GM13976 (cell line): ENCODE measurements around the gene HPSE2.

Experiments used
- DNase-seq: peaks from one replicate; pipeline ENCODE4 v3.0.0; 2012; ENCODE audit warnings: low spot score
- in situ Hi-C: fragments of 300-500 bp; cut with MboI; formaldehyde crosslinking; loops from one replicate; pipeline ENCODE4 v1.12.0; 2022; ENCODE audit warnings: low sequenced_read_pairs, mixed read lengths, inconsistent platforms; ENCODE audit not compliant: unreplicated experiment
- TF ChIP-seq, protein P1 (sequence below): IDR thresholded peaks from 2 replicates; pipeline ENCODE4 v1.5.1; 2012; ENCODE audit warnings: borderline replicate concordance, mild to moderate bottlenecking; ENCODE audit not compliant: insufficient read depth; ENCODE audit errors: extremely low read depth, missing control alignments, control extremely low read depth

Gene HPSE2

DNA sequence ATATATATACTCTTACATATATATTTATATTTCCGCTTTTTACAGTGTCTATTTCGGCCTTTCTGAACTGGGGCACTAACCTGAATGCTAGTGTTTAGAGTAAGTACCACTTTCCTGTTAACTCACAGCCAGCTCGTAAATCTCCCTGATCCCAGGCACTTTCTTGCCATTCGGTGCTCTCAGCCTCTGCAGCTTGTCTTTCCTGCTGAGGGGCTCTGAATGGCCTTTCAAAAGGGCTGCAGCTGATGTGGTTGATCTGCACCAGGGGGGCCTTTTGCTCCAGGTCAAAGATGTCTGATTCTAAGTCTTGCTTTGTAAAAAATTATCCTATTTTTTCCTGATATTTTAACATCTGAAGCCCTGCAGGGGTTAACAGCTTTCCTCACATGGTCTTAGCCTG lies 763.5 kb downstream of the HPSE2 start:
- in situ Hi-C loops = loop anchor here (25.0 kb wide), 2 partner anchors 565 to 765 kb away; partner anchors contain the start of gene HPSE2

DNA sequence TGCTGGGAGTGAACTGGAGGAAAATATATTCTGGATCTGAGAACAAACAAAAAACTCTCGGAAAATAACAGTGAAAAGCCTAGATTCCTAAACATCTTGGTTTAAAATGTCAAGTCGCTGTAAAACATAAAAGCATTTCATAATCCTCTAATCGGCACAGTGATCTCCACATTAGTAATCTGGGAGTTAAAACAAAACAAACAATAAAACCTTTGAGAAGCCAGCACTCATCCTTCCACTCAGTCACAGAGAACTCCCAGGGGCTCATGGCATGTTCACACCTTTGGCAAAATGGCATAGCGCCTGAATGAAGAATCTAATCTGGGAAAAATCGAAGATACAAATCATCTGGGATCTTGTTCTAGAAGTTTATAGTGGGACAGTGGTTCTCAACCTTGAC lies 764.8 kb downstream of the HPSE2 start:
- TF ChIP-seq, protein P1, sequence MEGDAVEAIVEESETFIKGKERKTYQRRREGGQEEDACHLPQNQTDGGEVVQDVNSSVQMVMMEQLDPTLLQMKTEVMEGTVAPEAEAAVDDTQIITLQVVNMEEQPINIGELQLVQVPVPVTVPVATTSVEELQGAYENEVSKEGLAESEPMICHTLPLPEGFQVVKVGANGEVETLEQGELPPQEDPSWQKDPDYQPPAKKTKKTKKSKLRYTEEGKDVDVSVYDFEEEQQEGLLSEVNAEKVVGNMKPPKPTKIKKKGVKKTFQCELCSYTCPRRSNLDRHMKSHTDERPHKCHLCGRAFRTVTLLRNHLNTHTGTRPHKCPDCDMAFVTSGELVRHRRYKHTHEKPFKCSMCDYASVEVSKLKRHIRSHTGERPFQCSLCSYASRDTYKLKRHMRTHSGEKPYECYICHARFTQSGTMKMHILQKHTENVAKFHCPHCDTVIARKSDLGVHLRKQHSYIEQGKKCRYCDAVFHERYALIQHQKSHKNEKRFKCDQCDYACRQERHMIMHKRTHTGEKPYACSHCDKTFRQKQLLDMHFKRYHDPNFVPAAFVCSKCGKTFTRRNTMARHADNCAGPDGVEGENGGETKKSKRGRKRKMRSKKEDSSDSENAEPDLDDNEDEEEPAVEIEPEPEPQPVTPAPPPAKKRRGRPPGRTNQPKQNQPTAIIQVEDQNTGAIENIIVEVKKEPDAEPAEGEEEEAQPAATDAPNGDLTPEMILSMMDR = no peak
- DNase-seq = no peak
- in situ Hi-C loops = loop anchor here (25.0 kb wide), 2 partner anchors 566 to 766 kb away; partner anchors contain the start of gene HPSE2

More for the DNA sequence above, 763.5 kb downstream of the HPSE2 start:
- no peak for DNase-seq
- TF ChIP-seq, protein P1 = no peak

DNA sequence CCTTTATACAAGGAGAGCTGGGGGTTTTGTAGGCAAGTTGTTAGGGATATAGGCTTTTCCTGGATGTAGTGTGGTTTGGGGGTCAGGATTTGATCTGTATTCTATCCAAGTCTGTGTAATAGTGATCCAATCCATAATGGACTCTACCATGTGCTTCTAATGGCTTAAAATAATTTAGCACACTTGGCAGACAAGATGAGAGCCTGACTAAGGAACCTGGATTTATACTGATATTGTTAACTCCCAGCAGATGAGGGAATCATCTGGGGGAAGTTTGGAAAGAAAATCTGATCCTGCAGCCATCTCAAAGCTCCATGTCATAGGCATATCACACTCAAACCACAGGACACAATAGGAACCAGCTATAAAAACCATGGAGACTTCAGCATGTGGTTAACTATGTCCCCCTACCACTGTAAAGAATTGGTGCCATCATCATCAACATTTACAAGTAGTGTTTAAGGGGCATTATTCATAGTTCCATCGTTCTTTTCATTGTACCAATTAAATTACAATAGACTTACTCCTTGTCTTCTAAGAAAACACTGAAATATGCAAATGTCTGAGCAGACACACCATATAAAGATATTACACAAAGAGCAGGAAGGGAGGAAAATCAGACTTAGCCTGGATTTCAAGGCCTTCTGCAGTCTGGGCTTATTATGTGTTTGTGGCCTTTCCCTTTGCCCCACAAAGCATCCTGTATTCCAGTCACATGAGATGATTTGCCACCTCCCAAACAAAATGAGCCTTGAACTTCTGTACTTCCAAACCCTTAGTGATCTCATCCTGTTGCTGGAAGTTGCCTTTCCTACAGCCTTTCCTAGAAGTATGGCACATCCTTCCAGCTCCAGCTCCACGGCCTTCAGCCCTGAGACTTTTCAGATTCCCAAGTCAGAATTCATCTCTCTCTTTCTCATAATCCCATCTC lies 766.4 kb downstream of the HPSE2 start:
- DNase-seq = no peak
- TF ChIP-seq, protein P1 = no peak
- in situ Hi-C loops = loop anchor here (5.0 to 25.0 kb wide), 3 partner anchors 193 to 768 kb away; partner anchors contain the start of gene HPSE2

DNA sequence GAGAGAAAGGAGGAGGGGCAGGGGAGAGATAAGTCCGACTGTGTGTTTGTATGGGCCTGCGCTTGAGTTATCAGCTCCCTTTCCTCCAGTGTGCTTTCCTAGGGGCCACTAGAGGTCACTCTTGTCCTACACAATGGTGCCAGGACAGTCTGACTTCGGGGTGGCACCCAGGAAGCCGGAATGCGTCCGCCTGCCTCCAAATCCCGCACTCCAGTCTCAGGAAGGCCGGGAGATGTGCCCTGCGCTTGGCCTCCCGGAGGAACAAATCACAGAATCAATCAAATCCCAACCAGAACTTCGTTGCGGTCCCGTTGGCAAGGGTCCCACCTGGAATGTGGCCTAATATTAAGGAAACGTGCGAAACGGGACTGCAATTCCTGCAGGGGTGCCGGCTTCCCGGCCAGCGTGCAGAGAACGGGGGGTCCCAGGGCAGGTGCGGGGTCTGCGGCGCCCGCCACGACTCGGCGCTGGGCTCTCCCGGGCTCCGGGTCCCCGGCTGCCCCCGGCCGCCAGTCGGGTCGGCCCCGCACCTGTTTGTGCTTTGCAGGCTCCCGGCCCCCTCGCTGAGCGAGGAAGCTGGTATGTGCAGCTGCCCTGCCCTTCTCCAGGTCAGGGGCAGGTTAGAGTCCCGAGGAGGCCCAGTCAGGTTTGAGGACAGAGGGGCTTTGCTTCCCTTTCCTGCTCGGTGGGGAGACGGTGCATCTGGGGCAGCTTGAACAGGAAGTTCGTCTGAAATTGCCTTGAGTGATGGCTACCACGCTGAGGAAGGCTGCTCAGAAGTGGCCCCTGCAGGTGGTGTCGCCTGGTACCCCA lies 767.9 kb downstream of the HPSE2 start:
- TF ChIP-seq, protein P1 = peak; percentile 76
- peak; percentile 87 for DNase-seq
- in situ Hi-C loops = loop anchor here (5.0 to 25.0 kb wide), 3 partner anchors 195 to 770 kb away; partner anchors contain the start of gene HPSE2

DNA sequence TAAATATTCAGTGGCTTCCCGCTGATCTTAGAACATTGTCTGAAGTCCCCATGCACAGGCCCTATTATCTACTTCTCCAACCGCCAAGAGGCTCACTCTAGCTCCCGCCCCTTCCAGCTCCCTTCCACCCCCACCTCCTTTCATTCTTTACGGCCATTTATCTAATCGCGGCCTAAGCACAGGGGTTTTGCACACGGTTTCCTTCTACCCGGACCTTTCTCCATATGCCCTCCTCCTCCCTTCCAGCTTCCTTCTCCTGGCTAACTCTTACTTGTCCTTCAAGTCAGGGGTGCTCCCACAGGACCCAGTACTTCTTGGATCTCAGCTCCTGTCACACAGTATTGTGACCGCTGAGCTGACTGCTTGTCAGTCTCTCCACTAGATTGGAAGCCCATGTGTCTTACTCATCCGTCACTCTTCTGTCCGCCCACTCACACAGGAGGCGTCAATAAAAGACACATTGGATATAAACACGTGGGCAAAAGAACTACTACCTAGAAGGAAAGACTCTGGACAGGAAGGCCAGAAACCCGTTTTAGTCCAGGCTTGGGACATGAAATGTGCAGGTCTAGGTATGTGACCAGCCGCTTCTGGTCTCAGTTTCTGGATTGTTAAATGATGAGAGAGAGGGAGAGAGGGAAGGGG lies 768.7 kb downstream of the HPSE2 start:
- DNase-seq = no peak
- in situ Hi-C loops = loop anchor here (5.0 to 25.0 kb wide), 3 partner anchors 195 to 770 kb away; partner anchors contain the start of gene HPSE2
- TF ChIP-seq, protein P1 = no peak

DNA sequence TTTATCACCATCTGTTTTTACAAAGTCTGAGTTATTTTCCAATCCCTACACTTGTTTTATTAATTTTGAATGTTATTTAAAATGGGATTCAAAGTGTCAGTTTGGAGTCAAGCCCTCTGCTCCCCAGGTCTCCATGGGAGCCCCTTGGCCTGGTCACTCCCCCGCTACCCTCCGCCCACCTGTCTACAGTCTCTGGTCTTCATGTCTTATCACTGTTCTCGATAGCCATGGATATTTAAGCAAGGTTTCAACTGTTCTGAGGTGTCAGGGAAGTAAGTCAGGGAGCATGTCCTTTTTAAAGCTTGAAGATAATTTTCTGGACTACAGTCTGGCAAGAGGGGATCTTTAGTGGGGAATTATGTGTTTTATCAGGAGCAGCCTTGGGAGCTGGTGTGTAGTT lies 769.8 kb downstream of the HPSE2 start:
- in situ Hi-C loops = loop anchor here (5.0 to 25.0 kb wide), 3 partner anchors 196 to 771 kb away; partner anchors contain the start of gene HPSE2
- TF ChIP-seq, protein P1 = no peak
- no peak for DNase-seq
